Cardiac muscle cell (in vitro differentiated cells and primary cell): ENCODE data around the gene ZNF548. TPM values are rescaled to one million over a fixed set of nuclear protein-coding genes. Genes with fewer than 3 reads are reported as not detected.
"Not testable (repeated sequence)": the region's sequence is repeated elsewhere in the genome, so short reads cannot be mapped to it uniquely, and the experiment has no call there.

Experiments
- DNase-seq, 2 donors: peaks; one replicate each; pipeline versions ENCODE4 v3.0.0 to v3.0.0-alpha.2; 2010 to 2017; ENCODE audit warnings: low read depth in 1 of 2, low spot score in 1 of 2
- H3K27ac ChIP-seq: fragments of 200-600 bp; sonication (generic); 2 replicates; pipeline ENCODE4 v1.5.1; 2016
- H3K27me3 ChIP-seq: fragments of 200-600 bp; sonication (generic); 2 replicates; pipeline ENCODE4 v1.6.0; 2016; ENCODE audit warnings: control low read depth
- H3K36me3 ChIP-seq: fragments of 200-600 bp; sonication (generic); 2 replicates; pipeline ENCODE4 v1.5.1; 2016; ENCODE audit warnings: control low read depth
- H3K4me1 ChIP-seq: fragments of 200-600 bp; sonication (generic); 2 replicates; pipeline ENCODE4 v1.8.1; 2017; ENCODE audit warnings: low read depth, mild to moderate bottlenecking, mixed run types
- H3K4me3 ChIP-seq: fragments of 200-600 bp; sonication (generic); 2 replicates; pipeline ENCODE4 v1.5.1; 2016; ENCODE audit warnings: mild to moderate bottlenecking
- H3K9me3 ChIP-seq: fragments of 200-600 bp; sonication (generic); 2 replicates; pipeline ENCODE4 v1.5.1; 2017; ENCODE audit warnings: low read depth, mild to moderate bottlenecking, control low read depth
- CTCF ChIP-seq: IDR thresholded peaks from 2 replicates; pipeline ENCODE4 v1.5.1; 2012; ENCODE audit warnings: low read depth, mild to moderate bottlenecking, low read length
- polyA plus RNA-seq: library from polyadenylated mRNA; unstranded; fragments of >200 nt; fragmentation: Nextera tagmentation; extraction: Ambion mirVana; gene quantifications from 2 replicates; pipeline ENCODE4 v1.2.1, GENCODE V29; 2016
- total RNA-seq: library from RNA; depleted of rRNA; stranded (reverse); fragments of >200 nt; gene quantifications from 2 replicates; pipeline ENCODE4 v1.2.3, GENCODE V29; 2016

The ZNF548 gene
- total and polyA plus RNA-seq, 2 experiments from 2014 or later, result 11.4 to 37.9 TPM

DNA sequence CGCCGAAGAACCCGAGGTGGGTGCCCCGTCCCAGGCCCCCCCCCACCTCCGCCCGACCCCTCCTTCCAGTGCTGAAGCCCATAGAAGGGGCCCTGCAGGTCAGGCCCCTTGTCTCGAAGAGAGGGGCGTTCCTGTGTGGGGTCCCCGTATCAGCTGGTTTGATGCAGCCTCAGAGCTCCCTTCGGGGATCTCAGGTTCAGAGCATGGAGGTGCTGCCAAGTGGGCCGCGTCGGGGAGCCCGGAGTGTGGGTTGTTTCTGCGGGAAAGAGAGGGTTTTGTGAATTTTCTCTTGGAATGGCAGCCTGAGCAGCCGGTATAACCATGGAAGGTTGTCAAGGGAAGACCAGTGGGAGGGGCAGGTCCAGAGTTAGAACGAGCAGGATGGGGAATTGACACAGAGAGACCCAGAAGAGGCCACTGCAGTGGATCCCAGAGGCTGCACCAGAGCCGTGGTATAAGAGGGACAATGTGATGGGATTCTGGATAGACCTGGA, 25.9 kb upstream of the ZNF548 start:
- Histone ChIP-seq H3K4me1 (peaks cover 14% of the 10 kb centered on the region), H3K9me3 (no peaks in the 10 kb centered on the region), H3K36me3 (peaks cover under 1% of the 10 kb centered on the region), H3K27me3 (no peaks in the 10 kb centered on the region), H3K27ac (peak overlapping the region; percentile 92), H3K4me3 (peak overlapping the region; percentile 82)
- DNase-seq, result peak; percentile 20 to 23
- no peak for TF ChIP-seq CTCF

- no peak overlapping the region for H3K4me3 ChIP-seq
- no peak for DNase-seq
- H3K9me3 ChIP-seq, result no peaks in the 10 kb centered on the region
- no peaks in the 10 kb centered on the region for H3K36me3 ChIP-seq
- no peak overlapping the region for H3K27ac ChIP-seq
- no peaks in the 10 kb centered on the region for H3K27me3 ChIP-seq
- TF ChIP-seq CTCF, result no peak
- peaks cover 14% of the 10 kb centered on the region for H3K4me1 ChIP-seq
Observed at GRCh38 chr19:57366776-57367175, 22.9 kb upstream of the ZNF548 start.

GRCh38 chr19:57374179-57374578, 15.5 kb upstream of the ZNF548 start:
- Histone ChIP-seq H3K27ac (no peak overlapping the region), H3K27me3 (no peaks in the 10 kb centered on the region), H3K4me1 (no peaks in the 10 kb centered on the region), H3K9me3 (no peaks in the 10 kb centered on the region), H3K4me3 (no peak overlapping the region), H3K36me3 (peaks cover 13% of the 10 kb centered on the region)
- no peak for DNase-seq
- no peak for TF ChIP-seq CTCF

- DNase-seq, H3K9me3 ChIP-seq, H3K4me1 ChIP-seq, H3K27me3 ChIP-seq, H3K27ac ChIP-seq, H3K4me3 ChIP-seq: not testable (repeated sequence)
- H3K36me3 ChIP-seq, result peaks cover 13% of the 10 kb centered on the region
Observed at GRCh38 chr19:57374647-57375046, 15.0 kb upstream of the ZNF548 start.

GRCh38 chr19:57376151-57376550, 13.5 kb upstream of the ZNF548 start:
- no peaks in the 10 kb centered on the region for H3K27me3 ChIP-seq
- DNase-seq, result no peak
- H3K9me3 ChIP-seq, result no peaks in the 10 kb centered on the region
- H3K4me3 ChIP-seq, result no peak overlapping the region
- H3K36me3 ChIP-seq, result peaks cover 13% of the 10 kb centered on the region
- no peak for TF ChIP-seq CTCF
- no peaks in the 10 kb centered on the region for H3K4me1 ChIP-seq
- no peak overlapping the region for H3K27ac ChIP-seq

DNA sequence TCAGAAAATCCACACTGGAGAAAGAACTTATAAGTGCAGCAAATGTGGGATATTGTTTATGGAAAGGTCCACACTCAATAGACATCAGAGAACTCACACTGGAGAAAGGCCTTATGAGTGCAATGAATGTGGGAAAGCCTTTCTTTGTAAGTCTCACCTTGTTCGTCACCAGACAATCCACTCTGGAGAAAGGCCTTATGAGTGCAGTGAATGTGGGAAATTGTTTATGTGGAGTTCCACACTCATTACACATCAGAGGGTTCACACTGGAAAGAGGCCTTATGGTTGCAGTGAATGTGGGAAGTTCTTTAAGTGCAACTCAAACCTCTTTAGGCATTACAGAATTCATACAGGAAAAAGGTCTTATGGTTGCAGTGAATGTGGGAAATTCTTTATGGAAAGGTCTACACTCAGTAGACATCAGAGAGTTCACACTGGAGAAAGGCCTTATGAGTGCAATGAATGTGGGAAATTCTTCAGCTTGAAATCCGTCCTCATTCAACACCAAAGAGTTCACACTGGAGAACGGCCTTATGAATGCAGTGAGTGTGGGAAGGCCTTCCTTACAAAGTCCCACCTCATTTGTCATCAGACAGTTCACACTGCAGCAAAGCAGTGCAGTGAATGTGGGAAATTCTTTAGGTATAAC, 12.0 kb upstream of the ZNF548 start:
- DNase-seq, result no peak
- Histone ChIP-seq H3K9me3 (no peaks in the 10 kb centered on the region), H3K27ac (no peak overlapping the region), H3K4me1 (no peaks in the 10 kb centered on the region), H3K27me3 (no peaks in the 10 kb centered on the region), H3K36me3 (peaks cover 12% of the 10 kb centered on the region), H3K4me3 (no peak overlapping the region)
- TF ChIP-seq CTCF, result no peak
